Right cardiac atrium (tissue), 5 donors: ENCODE measurements around the gene CRIP3. TPM values are rescaled to one million over a fixed set of nuclear protein-coding genes. Genes with fewer than 3 reads are reported as not detected.
A peak's percentile ranks its signal among the peaks of the same experiment; 100 is the strongest.

Source experiments
- ATAC-seq, 2 donors: fragments of 200-7000 bp; cut with Tn5 transposase; one replicate each; pipeline versions ENCODE4 v1.8.0 to v1.9.1; 2020; ENCODE audit warnings: moderate library complexity in 2 of 2, mild to moderate bottlenecking in 1 of 2
- DNase-seq, 3 donors: peaks; one replicate each; pipeline ENCODE4 v3.0.0-alpha.2; 2020
- H3K27ac ChIP-seq: one replicate; pipeline ENCODE4 v1.5.1; 2013; ENCODE audit warnings: mild to moderate bottlenecking, low read length, control low read depth, moderate library complexity
- H3K27me3 ChIP-seq: one replicate; pipeline ENCODE4 v1.6.1; 2013; ENCODE audit not compliant: control insufficient read depth, insufficient read depth
- H3K4me1 ChIP-seq: one replicate; pipeline ENCODE4 v1.6.1; 2013; ENCODE audit warnings: low read length; ENCODE audit not compliant: control insufficient read depth, insufficient read depth
- H3K4me3 ChIP-seq: one replicate; pipeline ENCODE4 v1.5.1; 2013; ENCODE audit warnings: low read length, control low read depth
- H3K9me3 ChIP-seq: one replicate; pipeline ENCODE4 v1.6.1; 2013; ENCODE audit warnings: low read length; ENCODE audit not compliant: control insufficient read depth
- WGBS: extraction: QIAGEN DNeasy Blood & Tissue Kit; methylation state at CpG from one replicate; pipeline ENCODE4 v1.1.7; 2013; 5-methylcytosine and 5-hydroxymethylcytosine counted together
- intact Hi-C, 4 donors: fragments of 100-400 bp; cut with DNase I; formaldehyde crosslinking; loops; one replicate each; pipeline versions ENCODE4 v1.11.0 to v1.14.0; 2022 to 2023
- polyA plus RNA-seq: library from polyadenylated mRNA; stranded (reverse); fragments of 200-250 nt; gene quantifications from one replicate; pipeline ENCODE4 v1.2.3, GENCODE V29; 2013
- total RNA-seq, 4 donors: library from RNA; stranded (reverse); fragmentation: NEBNext Ultra II Directional; extraction: Animal tissue kit (Norgen Biotek cat#: 25700); gene quantifications; one replicate each; pipeline ENCODE4 v1.2.1, GENCODE V29; 2021
- donor health status: healthy with polysubstance abuse.
- donor health status: DM: no; HTN: yes; CAD: no.
- donor health status: DM: no; HTN: no; CAD: no.
- donor health status: DM: no; HTN: yes; CAD: no; lungs with severe emphysema.
- donor health status: DM: yes; HTN: yes; CAD: no.

The CRIP3 gene
- total and polyA plus RNA-seq, 5 donors = 1.5 to 3.4 (median 2.6) TPM

GRCh38 chr6:43297644-43298564, 10.7 kb downstream of the CRIP3 start, which contains the start of gene SLC22A7:
Gene SLC22A7 (plus strand): TSS chr6:43298260. CDS start chr6:43298359, 99 bp downstream.
- intact Hi-C loops = no loop called here
- ATAC-seq (peak; percentile 26 to 49), DNase-seq (peak in 2 of 3 donors; percentile 66 to 74)
- H3K27me3 ChIP-seq = no peaks in the 10 kb centered on the region
- WGBS = 65% methylated on average over 10 of the region's 10 CpGs
- H3K4me3 ChIP-seq = no peak within 1 kb of the TSS
- H3K27ac ChIP-seq = no peak within 1 kb of the TSS
- H3K4me1 ChIP-seq = no peaks in the 10 kb centered on the region
- H3K9me3 ChIP-seq = no peaks in the 10 kb centered on the region

DNA sequence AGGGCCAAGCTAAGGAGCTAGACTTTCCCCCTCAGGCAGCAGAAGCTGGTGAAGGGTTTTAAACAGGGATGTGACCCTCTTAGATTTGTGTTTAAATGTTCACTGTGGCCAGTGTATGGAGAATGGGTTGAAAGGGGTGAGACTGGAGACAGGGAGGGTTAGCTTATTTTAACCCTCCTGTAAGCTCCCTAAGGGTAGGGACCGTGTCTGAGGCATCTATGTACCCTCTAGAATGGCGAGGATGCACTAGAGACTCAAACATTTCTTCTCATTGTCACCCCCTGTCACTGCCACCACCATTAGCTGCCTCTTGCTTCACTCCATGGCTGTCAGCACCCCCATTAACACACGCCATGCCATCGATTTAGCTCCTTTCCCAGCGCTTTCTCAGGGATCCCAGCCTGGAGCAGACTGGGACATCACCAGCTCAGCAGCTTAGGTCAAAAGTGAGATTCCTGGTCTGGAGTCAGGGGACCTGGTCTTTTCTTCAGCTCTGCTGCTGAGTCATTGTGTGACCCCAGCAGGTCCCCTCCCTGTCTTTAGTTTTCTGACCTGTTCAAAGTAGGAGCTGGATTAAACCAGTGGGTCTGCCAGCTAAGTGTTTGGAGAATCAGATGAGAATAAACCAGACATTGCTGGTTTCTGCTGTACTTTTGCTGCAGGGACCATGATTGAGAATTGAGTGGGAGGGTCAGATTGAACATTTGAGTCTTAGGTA, 11.7 kb downstream of the CRIP3 start:
- intact Hi-C loops = no loop called here
- Histone ChIP-seq H3K9me3 (no peaks in the 10 kb centered on the region), H3K27me3 (no peaks in the 10 kb centered on the region), H3K4me3 (no peak overlapping the region), H3K4me1 (no peaks in the 10 kb centered on the region), H3K27ac (no peak overlapping the region)
- WGBS = 69% methylated on average over 5 of the region's 5 CpGs
- DNase-seq (no peak), ATAC-seq (no peak)

DNA sequence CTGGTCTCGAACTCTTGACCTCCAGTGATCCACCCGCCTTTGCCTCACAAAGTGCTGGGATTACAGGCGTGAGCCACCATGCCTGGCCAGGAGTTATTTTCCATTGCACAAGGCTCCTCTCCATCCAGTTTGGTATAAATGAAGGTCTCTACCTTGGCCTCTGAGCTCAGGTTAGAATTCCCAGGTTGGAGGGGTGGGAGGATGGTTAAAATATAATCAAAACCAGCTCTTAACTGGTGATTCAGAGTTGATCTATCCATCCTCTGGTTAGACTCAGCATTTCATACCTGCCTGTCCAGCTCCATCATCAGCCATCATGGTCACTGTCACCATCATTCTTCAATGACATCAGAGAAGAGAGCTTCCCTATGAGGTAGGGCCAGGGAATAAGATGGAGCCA, 13.2 kb downstream of the CRIP3 start:
- no peaks in the 10 kb centered on the region for H3K4me1 ChIP-seq
- H3K27me3 ChIP-seq = no peaks in the 10 kb centered on the region
- H3K4me3 ChIP-seq = no peak overlapping the region
- intact Hi-C loops = no loop called here
- DNase-seq = no peak
- no peak for ATAC-seq
- WGBS = 84% methylated on average over 3 of the region's 3 CpGs
- no peaks in the 10 kb centered on the region for H3K9me3 ChIP-seq
- no peak overlapping the region for H3K27ac ChIP-seq

GRCh38 chr6:43294536-43294935, 14.1 kb downstream of the CRIP3 start:
- ATAC-seq (no peak), DNase-seq (no peak)
- Histone ChIP-seq H3K4me3 (no peak overlapping the region), H3K27ac (no peak overlapping the region), H3K4me1 (no peaks in the 10 kb centered on the region), H3K9me3 (no peaks in the 10 kb centered on the region), H3K27me3 (no peaks in the 10 kb centered on the region)
- 86% methylated on average over 3 of the region's 3 CpGs for WGBS
- intact Hi-C loops = no loop called here

- Histone ChIP-seq H3K9me3 (no peaks in the 10 kb centered on the region), H3K4me3 (no peak overlapping the region), H3K27me3 (no peaks in the 10 kb centered on the region), H3K4me1 (no peaks in the 10 kb centered on the region), H3K27ac (no peak overlapping the region)
- 95% methylated on average over 3 of the region's 3 CpGs for WGBS
- intact Hi-C loops = no loop called here
- no peak for DNase-seq
- ATAC-seq = no peak
Observed at GRCh38 chr6:43293698-43294097, 14.9 kb downstream of the CRIP3 start.

DNA sequence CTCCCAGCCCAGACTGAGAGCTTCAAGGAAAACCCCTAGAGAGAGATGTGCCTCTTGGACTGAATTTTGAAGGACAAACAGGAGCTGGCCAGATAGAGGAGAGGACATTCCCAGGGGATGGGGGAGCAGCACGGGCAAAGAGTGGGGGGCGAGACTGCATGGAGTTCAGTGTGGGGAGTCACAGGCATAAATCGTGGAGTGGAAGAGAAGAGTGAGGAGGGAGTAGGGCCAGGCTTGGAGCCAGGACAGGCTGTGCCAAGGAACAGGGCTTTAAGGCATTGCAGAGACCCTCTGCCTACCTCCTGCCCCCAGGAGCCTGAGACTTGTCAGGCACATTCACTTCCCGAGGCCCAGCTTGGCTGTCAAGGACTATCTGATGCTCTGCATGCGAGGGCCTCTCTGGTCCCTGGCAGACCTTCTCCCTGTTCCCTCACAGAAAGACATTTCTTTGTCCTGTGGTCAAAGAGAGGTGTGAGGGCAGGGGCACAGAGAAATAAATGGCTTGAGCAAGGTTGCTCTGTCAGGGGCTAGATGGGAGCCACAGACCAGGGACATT, 15.8 kb downstream of the CRIP3 start:
- ATAC-seq (no peak), DNase-seq (no peak)
- intact Hi-C loops = no loop called here
- WGBS = 65% methylated on average over 5 of the region's 5 CpGs
- H3K9me3 ChIP-seq = no peaks in the 10 kb centered on the region
- no peak overlapping the region for H3K4me3 ChIP-seq
- no peaks in the 10 kb centered on the region for H3K27me3 ChIP-seq
- no peaks in the 10 kb centered on the region for H3K4me1 ChIP-seq
- H3K27ac ChIP-seq = no peak overlapping the region

DNA sequence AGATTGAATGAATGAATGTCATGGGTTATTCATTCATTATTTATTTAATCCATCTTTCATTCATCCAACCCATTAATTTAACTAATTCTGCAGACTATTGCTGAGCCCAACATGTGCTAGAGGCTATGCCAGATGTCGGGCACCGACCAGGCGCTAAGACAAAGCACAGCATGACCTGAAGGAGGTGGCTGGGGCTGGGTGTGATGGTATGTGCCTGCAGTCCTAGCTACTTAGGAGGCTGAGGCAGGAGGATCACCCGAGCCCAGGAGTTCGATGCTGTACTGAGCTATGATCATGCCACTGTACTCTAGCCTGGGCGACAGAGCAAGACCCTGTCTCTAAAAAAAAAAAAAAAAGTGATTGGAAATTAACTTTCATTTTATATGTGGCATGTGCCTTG, 16.3 kb downstream of the CRIP3 start:
- no peak overlapping the region for H3K27ac ChIP-seq
- no peaks in the 10 kb centered on the region for H3K4me1 ChIP-seq
- ATAC-seq (no peak), DNase-seq (no peak)
- intact Hi-C loops = no loop called here
- no peak overlapping the region for H3K4me3 ChIP-seq
- H3K27me3 ChIP-seq = no peaks in the 10 kb centered on the region
- 91% methylated on average over 6 of the region's 6 CpGs for WGBS
- H3K9me3 ChIP-seq = no peaks in the 10 kb centered on the region

DNA sequence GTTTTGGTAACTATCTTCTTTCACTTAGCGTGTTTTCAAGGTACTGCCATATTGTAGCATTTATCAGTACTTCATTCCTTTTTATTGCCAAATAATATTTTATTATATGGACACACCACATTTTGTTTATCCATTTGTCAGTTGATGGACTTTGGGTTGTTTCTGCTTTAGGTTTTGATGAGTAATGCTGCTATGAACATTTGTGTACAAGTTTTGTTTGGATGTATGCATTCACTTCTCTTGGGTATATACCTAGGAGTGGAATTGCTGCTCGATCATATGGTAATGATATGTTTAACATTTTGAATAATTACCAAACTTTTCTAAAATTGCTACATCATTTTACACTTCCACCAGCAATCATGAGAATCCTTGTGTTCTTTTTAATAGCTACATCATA, 16.9 kb downstream of the CRIP3 start:
- no peak overlapping the region for H3K4me3 ChIP-seq
- intact Hi-C loops = no loop called here
- no peaks in the 10 kb centered on the region for H3K4me1 ChIP-seq
- WGBS = 93% methylated on average over 2 of the region's 2 CpGs
- DNase-seq (no peak), ATAC-seq (no peak)
- no peaks in the 10 kb centered on the region for H3K27me3 ChIP-seq
- H3K9me3 ChIP-seq = no peaks in the 10 kb centered on the region
- no peak overlapping the region for H3K27ac ChIP-seq

GRCh38 chr6:43290905-43291355, 17.7 kb downstream of the CRIP3 start:
- Histone ChIP-seq H3K27me3 (no peaks in the 10 kb centered on the region), H3K4me1 (no peaks in the 10 kb centered on the region), H3K9me3 (no peaks in the 10 kb centered on the region), H3K4me3 (no peak overlapping the region), H3K27ac (no peak overlapping the region)
- ATAC-seq (no peak), DNase-seq (no peak)
- intact Hi-C loops = no loop called here
- WGBS = 89% methylated on average over 6 of the region's 6 CpGs

GRCh38 chr6:43290339-43290904, 18.2 kb downstream of the CRIP3 start:
- ATAC-seq (no peak), DNase-seq (no peak)
- intact Hi-C loops = no loop called here
- H3K27ac ChIP-seq = no peak overlapping the region
- WGBS = 88% methylated on average over 3 of the region's 3 CpGs
- H3K4me3 ChIP-seq = no peak overlapping the region
- H3K27me3 ChIP-seq = no peaks in the 10 kb centered on the region
- H3K9me3 ChIP-seq = no peaks in the 10 kb centered on the region
- H3K4me1 ChIP-seq = no peaks in the 10 kb centered on the region
